ENCODE results near the gene CFAP74. TPM values are rescaled to one million over a fixed set of nuclear protein-coding genes. Genes with fewer than 3 reads are reported as not detected.
A peak's percentile ranks its signal among the peaks of the same experiment; 100 is the strongest.

The CFAP74 gene
- total RNA-seq, 1 donor from 2014 or later: 0.41 TPM

- DNase-seq (ENCODE audit: low spot score in 2 of 2) (no peak), FAIRE-seq (no peak)
These were observed 29.6 kb downstream of the CFAP74 start for GRCh38 chr1:1973716-1974642.

GRCh38 chr1:1972976-1973715 lies 30.4 kb downstream of the CFAP74 start:
- no peak for FAIRE-seq

GRCh38 chr1:1971688-1972087 lies 31.9 kb downstream of the CFAP74 start:
- FAIRE-seq: no peak

More at GRCh38 chr1:1972976-1973715, 30.4 kb downstream of the CFAP74 start:
- DNase-seq (ENCODE audit: low spot score in 2 of 2): no peak

GRCh38 chr1:1971017-1971416 lies 32.6 kb downstream of the CFAP74 start:
- FAIRE-seq (no peak), DNase-seq (ENCODE audit: low spot score in 2 of 2) (no peak)

More at GRCh38 chr1:1971688-1972087, 31.9 kb downstream of the CFAP74 start:
- DNase-seq (ENCODE audit: low spot score in 2 of 2): no peak

GRCh38 chr1:1969953-1970716 lies 33.5 kb downstream of the CFAP74 start:
- FAIRE-seq (no peak), DNase-seq (ENCODE audit: low spot score in 2 of 2) (no peak)

GRCh38 chr1:1969505-1969900 lies 34.1 kb downstream of the CFAP74 start:
- DNase-seq (ENCODE audit: low spot score in 2 of 2) (no peak), FAIRE-seq (no peak)

GRCh38 chr1:1968767-1969504 lies 34.6 kb downstream of the CFAP74 start:
- DNase-seq (ENCODE audit: low spot score in 2 of 2): no peak
- FAIRE-seq: no peak

GRCh38 chr1:1967879-1968278 lies 35.7 kb downstream of the CFAP74 start:
- FAIRE-seq (no peak), DNase-seq (ENCODE audit: low spot score in 2 of 2) (no peak)

GRCh38 chr1:1967151-1967550 lies 36.4 kb downstream of the CFAP74 start:
- DNase-seq (ENCODE audit: low spot score in 2 of 2) (no peak), FAIRE-seq (no peak)

- FAIRE-seq: no peak
- DNase-seq (ENCODE audit: low spot score in 2 of 2): no peak
These were observed 37.4 kb downstream of the CFAP74 start for GRCh38 chr1:1966071-1966740.

GRCh38 chr1:1965546-1965945 lies 38.0 kb downstream of the CFAP74 start:
- FAIRE-seq: no peak
- DNase-seq (ENCODE audit: low spot score in 2 of 2): no peak

- FAIRE-seq (no peak), DNase-seq (ENCODE audit: low spot score in 2 of 2) (no peak)
These were observed 38.8 kb downstream of the CFAP74 start for GRCh38 chr1:1964811-1965210.

- FAIRE-seq (no peak), DNase-seq (ENCODE audit: low spot score in 2 of 2) (no peak)
These were observed 40.0 kb downstream of the CFAP74 start for GRCh38 chr1:1963570-1963969.

- FAIRE-seq (no peak), DNase-seq (ENCODE audit: low spot score in 2 of 2) (no peak)
These were observed 40.8 kb downstream of the CFAP74 start for GRCh38 chr1:1962752-1963151.

GRCh38 chr1:1960480-1961196 lies 42.9 kb downstream of the CFAP74 start:
- DNase-seq (ENCODE audit: low spot score in 2 of 2): peak in 1 of 2 donors; percentile 62
- no peak for FAIRE-seq

GRCh38 chr1:1959840-1960479 lies 43.6 kb downstream of the CFAP74 start:
- peak; percentile 72 to 86 for DNase-seq (ENCODE audit: low spot score in 2 of 2)

GRCh38 chr1:1959459-1959839 lies 44.1 kb downstream of the CFAP74 start:
- no peak for DNase-seq (ENCODE audit: low spot score in 2 of 2)
- no peak for FAIRE-seq

More at GRCh38 chr1:1959840-1960479, 43.6 kb downstream of the CFAP74 start:
- FAIRE-seq: no peak

- DNase-seq (ENCODE audit: low spot score in 2 of 2) (no peak), FAIRE-seq (no peak)
These were observed 45.5 kb downstream of the CFAP74 start for GRCh38 chr1:1958071-1958541.
